ENCODE results near the gene WDR5. TPM values are rescaled to one million over a fixed set of nuclear protein-coding genes. Genes with fewer than 3 reads are reported as not detected.

WDR5 gene
- total RNA-seq, 3 donors from 2014 or later, result 16.0 to 17.7 (median 17.4) TPM

DNA sequence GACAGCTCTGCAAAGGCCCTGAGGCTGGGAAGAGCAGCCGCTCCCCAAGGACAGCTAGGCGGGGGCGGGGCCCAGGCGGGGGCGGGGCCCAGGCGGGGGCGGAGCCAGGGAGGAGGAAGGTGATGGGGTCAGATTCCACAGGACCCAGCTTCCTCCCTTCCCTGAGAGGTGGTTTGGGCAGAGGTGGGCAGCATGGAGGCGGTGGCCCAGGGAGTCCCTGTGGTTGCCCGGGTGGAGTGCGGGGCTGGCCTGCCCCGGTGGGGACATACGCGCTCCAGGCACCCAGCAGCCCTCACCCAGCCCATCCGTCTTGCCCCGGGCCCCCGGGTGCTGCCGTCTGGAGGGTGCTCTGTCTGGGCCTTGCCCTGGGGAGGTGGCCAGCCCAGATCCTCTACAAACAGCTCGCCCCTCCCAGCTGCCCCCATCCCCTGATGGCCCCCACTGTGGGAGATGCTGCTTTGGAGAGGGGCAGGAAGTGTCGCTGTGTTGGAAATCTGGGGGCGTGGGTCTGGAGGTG lies 39.5 kb downstream of the WDR5 start:
- intact Hi-C loops (cut with DNase I; ENCODE audit: low total_unique reads), result no loop called here
- no peak overlapping the region for H3K4me3 ChIP-seq
- DNase-seq (ENCODE audit: low spot score in 2 of 2), result no peak
- no peak overlapping the region for H3K27ac ChIP-seq
- no peaks in the 10 kb centered on the region for H3K36me3 ChIP-seq
- H3K9me3 ChIP-seq, result no peaks in the 10 kb centered on the region
- TF ChIP-seq, protein P1, sequence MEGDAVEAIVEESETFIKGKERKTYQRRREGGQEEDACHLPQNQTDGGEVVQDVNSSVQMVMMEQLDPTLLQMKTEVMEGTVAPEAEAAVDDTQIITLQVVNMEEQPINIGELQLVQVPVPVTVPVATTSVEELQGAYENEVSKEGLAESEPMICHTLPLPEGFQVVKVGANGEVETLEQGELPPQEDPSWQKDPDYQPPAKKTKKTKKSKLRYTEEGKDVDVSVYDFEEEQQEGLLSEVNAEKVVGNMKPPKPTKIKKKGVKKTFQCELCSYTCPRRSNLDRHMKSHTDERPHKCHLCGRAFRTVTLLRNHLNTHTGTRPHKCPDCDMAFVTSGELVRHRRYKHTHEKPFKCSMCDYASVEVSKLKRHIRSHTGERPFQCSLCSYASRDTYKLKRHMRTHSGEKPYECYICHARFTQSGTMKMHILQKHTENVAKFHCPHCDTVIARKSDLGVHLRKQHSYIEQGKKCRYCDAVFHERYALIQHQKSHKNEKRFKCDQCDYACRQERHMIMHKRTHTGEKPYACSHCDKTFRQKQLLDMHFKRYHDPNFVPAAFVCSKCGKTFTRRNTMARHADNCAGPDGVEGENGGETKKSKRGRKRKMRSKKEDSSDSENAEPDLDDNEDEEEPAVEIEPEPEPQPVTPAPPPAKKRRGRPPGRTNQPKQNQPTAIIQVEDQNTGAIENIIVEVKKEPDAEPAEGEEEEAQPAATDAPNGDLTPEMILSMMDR (IDR thresholded peaks at IDR 0.05), result no peak
- TF ChIP-seq POLR2AphosphoS5 (IDR thresholded peaks at IDR 0.05), result no peak
- TF ChIP-seq POLR2A (IDR thresholded peaks at IDR 0.05), result no peak
- H3K4me1 ChIP-seq, result peaks cover 15 to 16% of the 10 kb centered on the region in 2 donors
- peaks cover 0 to 15% of the 10 kb centered on the region in 2 donors for H3K27me3 ChIP-seq

DNA sequence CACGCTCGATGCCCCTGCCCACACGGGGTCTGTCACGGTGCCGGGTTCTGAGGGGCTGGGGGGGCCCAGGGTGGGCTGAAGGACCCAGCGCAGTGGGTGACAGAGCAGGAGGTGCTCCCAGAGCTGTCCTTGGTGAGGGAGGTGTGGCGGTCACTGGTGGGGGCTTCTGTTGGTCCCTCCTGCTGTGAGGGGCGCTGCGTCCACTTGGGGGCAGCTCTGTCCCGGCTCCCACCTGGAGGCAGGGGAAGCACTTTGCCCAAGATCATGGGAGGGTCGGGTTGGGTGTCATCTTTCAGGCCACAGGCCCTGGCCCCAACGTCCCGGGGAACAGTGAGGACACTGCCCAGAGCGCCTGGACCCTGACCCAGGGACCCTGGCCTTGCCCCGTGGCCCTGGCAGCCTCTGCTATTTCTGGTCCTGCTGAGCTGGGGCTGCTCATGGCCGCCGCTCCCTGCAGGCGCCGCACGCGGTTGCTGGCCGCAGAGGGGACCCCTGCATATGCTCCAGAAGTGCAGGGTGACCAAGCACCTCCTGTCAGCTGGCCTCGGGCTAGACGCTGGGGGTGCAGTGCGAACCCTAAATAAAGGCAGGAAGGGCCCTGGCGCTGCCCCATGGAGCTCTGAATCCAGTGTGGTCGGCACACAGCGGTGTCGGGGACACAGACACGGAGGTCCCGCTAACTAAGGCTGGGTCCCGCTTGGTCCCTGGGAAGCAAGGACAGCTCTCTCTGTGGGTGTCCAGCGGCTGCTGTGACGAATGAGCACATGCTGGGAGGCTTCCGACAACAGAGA lies 40.1 kb downstream of the WDR5 start:
- intact Hi-C loops (cut with DNase I; ENCODE audit: low total_unique reads), result no loop called here
- H3K27me3 ChIP-seq, result peaks cover 0 to 15% of the 10 kb centered on the region in 2 donors
- TF ChIP-seq, protein P1 (IDR thresholded peaks at IDR 0.05), result no peak
- no peak for TF ChIP-seq POLR2AphosphoS5 (IDR thresholded peaks at IDR 0.05)
- no peak for TF ChIP-seq POLR2A (IDR thresholded peaks at IDR 0.05)

DNA sequence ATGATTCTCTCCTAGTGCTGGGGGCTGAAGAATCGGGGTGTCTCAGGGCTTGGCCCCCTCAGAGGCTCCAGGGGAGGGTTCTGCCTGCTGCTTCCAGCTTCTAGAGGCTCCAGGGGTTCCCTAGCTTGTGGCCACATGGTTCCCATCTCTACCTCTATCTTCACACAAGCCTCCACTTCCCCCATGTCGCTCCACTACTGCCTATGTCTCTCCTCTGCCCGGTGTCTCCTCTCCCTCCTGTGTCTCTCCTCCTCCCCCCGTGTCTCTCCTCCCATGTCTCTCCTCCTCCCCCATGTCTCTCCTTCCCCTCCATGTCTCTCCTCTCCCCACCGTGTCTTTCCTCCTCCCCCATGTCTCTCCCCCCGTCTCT lies 40.7 kb downstream of the WDR5 start:
- peaks cover 12 to 16% of the 10 kb centered on the region in 2 donors for H3K4me1 ChIP-seq
- H3K9me3 ChIP-seq, result no peaks in the 10 kb centered on the region
- intact Hi-C loops (cut with DNase I; ENCODE audit: low total_unique reads), result no loop called here
- H3K27me3 ChIP-seq, result peaks cover 0 to 15% of the 10 kb centered on the region in 2 donors
- no peak overlapping the region for H3K27ac ChIP-seq
- no peak for DNase-seq (ENCODE audit: low spot score in 2 of 2)
- TF ChIP-seq, protein P1 (IDR thresholded peaks at IDR 0.05), result no peak
- TF ChIP-seq POLR2A (IDR thresholded peaks at IDR 0.05) (no peak), POLR2AphosphoS5 (IDR thresholded peaks at IDR 0.05) (no peak)
- H3K4me3 ChIP-seq, result no peak overlapping the region
- H3K36me3 ChIP-seq, result no peaks in the 10 kb centered on the region

More for the DNA sequence above, 40.1 kb downstream of the WDR5 start:
- Histone ChIP-seq H3K36me3 (no peaks in the 10 kb centered on the region), H3K4me3 (no peak overlapping the region), H3K9me3 (no peaks in the 10 kb centered on the region), H3K27ac (no peak overlapping the region), H3K4me1 (peaks cover 15 to 16% of the 10 kb centered on the region in 2 donors)
- DNase-seq (ENCODE audit: low spot score in 2 of 2), result no peak

DNA sequence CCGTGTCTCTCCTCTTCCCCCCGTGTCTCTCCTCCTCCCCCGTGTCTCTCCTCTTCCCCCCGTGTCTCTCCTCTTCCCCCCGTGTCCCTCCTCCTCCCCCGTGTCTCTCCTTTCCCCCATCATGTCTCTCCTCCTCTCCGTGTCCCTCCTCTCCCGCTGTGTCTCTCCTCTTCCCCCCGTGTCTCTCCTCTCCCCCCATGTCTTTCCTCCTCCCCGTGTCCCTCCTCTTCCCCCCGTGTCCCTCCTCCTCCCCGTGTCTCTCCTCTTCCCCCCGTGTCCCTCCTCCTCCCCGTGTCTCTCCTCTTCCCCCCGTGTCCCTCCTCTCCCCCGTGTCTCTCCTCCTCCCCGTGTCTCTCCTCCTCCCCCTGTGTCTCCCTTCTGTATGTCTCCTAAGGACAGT lies 41.3 kb downstream of the WDR5 start:
- peaks cover 0 to 15% of the 10 kb centered on the region in 2 donors for H3K27me3 ChIP-seq
- DNase-seq (ENCODE audit: low spot score in 2 of 2), result no peak
- H3K36me3 ChIP-seq, result no peaks in the 10 kb centered on the region
- TF ChIP-seq, protein P1 (IDR thresholded peaks at IDR 0.05), result no peak
- no peak for TF ChIP-seq POLR2A (IDR thresholded peaks at IDR 0.05)
- no peak for TF ChIP-seq POLR2AphosphoS5 (IDR thresholded peaks at IDR 0.05)
- H3K27ac ChIP-seq, result no peak overlapping the region
- H3K4me3 ChIP-seq, result no peak overlapping the region
- intact Hi-C loops (cut with DNase I; ENCODE audit: low total_unique reads), result no loop called here
- H3K4me1 ChIP-seq, result peaks cover 6 to 13% of the 10 kb centered on the region in 2 donors
- H3K9me3 ChIP-seq, result no peaks in the 10 kb centered on the region

Measured in breast epithelium (tissue), 4 donors.